Prostate gland (tissue), 2 donors: ENCODE results near the gene ZNF638. TPM values are rescaled to one million over a fixed set of nuclear protein-coding genes. Genes with fewer than 3 reads are reported as not detected.

Source experiments
- DNase-seq: peaks from one replicate; pipeline ENCODE4 v3.0.0-alpha.2; 2019; ENCODE audit warnings: low spot score
- H3K27ac ChIP-seq, 2 donors: fragments of 200-600 bp; sonication (generic); 2 replicates each; pipeline ENCODE4 v1.5.1; 2017 to 2019
- H3K27me3 ChIP-seq: fragments of 200-600 bp; sonication (generic); replicated peaks from 2 replicates; pipeline ENCODE4 v1.5.1; 2019; ENCODE audit not compliant: insufficient read depth
- H3K36me3 ChIP-seq, 2 donors: fragments of 200-600 bp; sonication (generic); 1 replicate in 1 of 2; 2 replicates in 1 of 2; pipeline versions ENCODE4 v1.5.1 to v1.8.1; 2017 to 2019
- H3K4me1 ChIP-seq: fragments of 200-600 bp; sonication (generic); replicated peaks from 2 replicates; pipeline ENCODE4 v1.5.1; 2019
- H3K4me3 ChIP-seq, 2 donors: fragments of 200-600 bp; sonication (generic); 2 replicates each; pipeline ENCODE4 v1.5.1; 2017 to 2019
- H3K9me3 ChIP-seq: fragments of 200-600 bp; sonication (generic); 2 replicates; pipeline ENCODE4 v1.5.1; 2017
- CTCF ChIP-seq, 4 experiments: fragments of 200-600 bp in 2 of 4; fragments of 450-650 bp in 2 of 4; sonication (generic) in 2 of 4; IDR thresholded peaks; 1 replicate in 3 of 4; 2 replicates in 1 of 4; pipeline ENCODE4 v1.5.1; 2016 to 2019; ENCODE audit warnings: antibody characterized with exemption in 4 of 4, mild to moderate bottlenecking in 2 of 4, moderate library complexity in 2 of 4
- POLR2A ChIP-seq: fragments of 450-650 bp; IDR thresholded peaks from one replicate; pipeline ENCODE4 v1.6.1; 2016; ENCODE audit warnings: antibody characterized with exemption, mild to moderate bottlenecking
- POLR2AphosphoS5 ChIP-seq: sonication (generic); formaldehyde crosslinking; IDR thresholded peaks from one replicate; pipeline ENCODE4 v1.6.1; 2017; ENCODE audit warnings: antibody characterized with exemption
- WGBS: methylation state at CpG from one replicate; pipeline ENCODE4 v1.1.5; 2018; 5-methylcytosine and 5-hydroxymethylcytosine counted together
- intact Hi-C: fragments of 100-400 bp; cut with DNase I; formaldehyde crosslinking; loops from one replicate; pipeline ENCODE4 v1.14.2; 2022
- total RNA-seq, 2 donors: library from RNA; depleted of rRNA; stranded (reverse); fragments of >200 nt; gene quantifications; one replicate each; pipeline ENCODE4 v1.1.0, GENCODE V29; 2016

The ZNF638 gene
- total RNA-seq, 2 donors from 2014 or later = 137 to 164 TPM

DNA sequence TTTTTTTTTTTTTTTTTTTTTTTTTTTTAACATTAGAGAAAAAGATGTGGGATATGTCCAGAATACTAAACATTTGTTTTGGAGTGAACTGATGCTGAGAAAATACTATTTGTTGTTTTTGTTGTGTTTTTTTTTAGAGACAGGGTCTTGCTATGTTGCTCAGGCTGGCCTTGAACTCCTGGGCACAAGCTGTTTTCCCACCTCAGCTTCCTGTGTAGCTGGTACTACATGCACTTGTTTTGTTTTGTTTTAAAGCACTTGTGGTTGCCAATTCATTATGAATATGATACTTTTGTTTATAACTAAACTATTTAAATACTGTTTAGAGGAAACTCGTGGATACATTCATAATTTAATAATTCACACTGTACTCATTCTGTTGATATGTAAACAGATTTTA, 88.4 kb downstream of the ZNF638 start:
- intact Hi-C loops = no loop called here
- WGBS = 44% methylated on average over 1 of the region's 1 CpG

GRCh38 chr2:71422786-71423185, 91.2 kb downstream of the ZNF638 start:
- WGBS = 80% methylated on average over 2 of the region's 2 CpGs
- H3K4me1 ChIP-seq = no peaks in the 10 kb centered on the region
- TF ChIP-seq CTCF (IDR thresholded peaks at IDR 0.05) = no peak
- TF ChIP-seq POLR2A = no peak
- no peak for TF ChIP-seq POLR2AphosphoS5
- intact Hi-C loops = no loop called here
- no peaks in the 10 kb centered on the region for H3K27me3 ChIP-seq
- DNase-seq = no peak
- H3K4me3 ChIP-seq = no peak overlapping the region
- no peaks in the 10 kb centered on the region for H3K9me3 ChIP-seq
- no peaks in the 10 kb centered on the region for H3K36me3 ChIP-seq
- H3K27ac ChIP-seq = no peak overlapping the region

More for the DNA sequence above, 88.4 kb downstream of the ZNF638 start:
- no peak for TF ChIP-seq POLR2AphosphoS5
- no peak for TF ChIP-seq CTCF (IDR thresholded peaks at IDR 0.05)
- TF ChIP-seq POLR2A = no peak
- DNase-seq = no peak
- Histone ChIP-seq H3K4me3 (no peak overlapping the region), H3K36me3 (no peaks in the 10 kb centered on the region), H3K27me3 (no peaks in the 10 kb centered on the region), H3K27ac (no peak overlapping the region), H3K9me3 (no peaks in the 10 kb centered on the region), H3K4me1 (no peaks in the 10 kb centered on the region)

DNA sequence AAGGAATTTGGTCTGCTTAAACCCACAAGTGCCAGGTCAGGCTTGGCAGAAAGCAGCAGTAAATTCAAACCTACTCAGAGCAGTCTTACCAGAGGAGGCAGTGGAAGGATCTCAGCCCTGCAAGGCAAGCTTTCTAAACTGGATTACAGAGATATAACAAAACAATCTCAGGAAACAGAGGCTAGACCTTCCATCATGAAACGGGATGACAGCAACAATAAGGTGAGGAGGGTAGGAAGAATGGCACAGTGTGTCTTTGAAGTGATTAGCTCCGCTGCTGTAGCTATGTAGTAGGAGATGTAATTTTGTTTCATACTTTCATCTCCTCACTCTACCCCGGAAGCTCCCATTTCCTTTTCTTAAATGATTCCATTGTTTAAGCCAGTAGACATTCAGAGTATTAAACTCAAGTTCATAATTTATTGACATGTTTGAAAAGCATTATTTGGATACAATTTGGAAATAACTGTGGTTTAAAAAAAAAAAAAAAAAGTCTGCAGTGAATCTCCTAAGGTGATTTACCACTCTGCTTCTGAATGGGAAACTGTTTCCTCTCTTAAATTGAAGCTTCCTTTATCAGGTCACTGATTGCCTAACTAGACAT, 92.3 kb downstream of the ZNF638 start:
- H3K4me3 ChIP-seq = no peak overlapping the region
- TF ChIP-seq POLR2A (no peak), POLR2AphosphoS5 (peak; percentile 16), CTCF (IDR thresholded peaks at IDR 0.05) (no peak)
- no peak for DNase-seq
- WGBS = 51% methylated on average over 3 of the region's 3 CpGs
- H3K36me3 ChIP-seq = no peaks in the 10 kb centered on the region
- H3K27ac ChIP-seq = no peak overlapping the region
- no peaks in the 10 kb centered on the region for H3K4me1 ChIP-seq
- H3K9me3 ChIP-seq = no peaks in the 10 kb centered on the region
- intact Hi-C loops = no loop called here
- H3K27me3 ChIP-seq = no peaks in the 10 kb centered on the region

- Histone ChIP-seq H3K4me1 (no peaks in the 10 kb centered on the region), H3K27me3 (no peaks in the 10 kb centered on the region)
These were observed 95.1 kb downstream of the ZNF638 start for GRCh38 chr2:71426721-71427120.

More at GRCh38 chr2:71426721-71427120, 95.1 kb downstream of the ZNF638 start:
- intact Hi-C loops = no loop called here
- Histone ChIP-seq H3K4me3 (no peak overlapping the region), H3K9me3 (no peaks in the 10 kb centered on the region), H3K27ac (no peak overlapping the region), H3K36me3 (no peaks in the 10 kb centered on the region)
- DNase-seq = no peak
- 88% methylated on average over 2 of the region's 2 CpGs for WGBS
- TF ChIP-seq POLR2AphosphoS5 (no peak), CTCF (IDR thresholded peaks at IDR 0.05) (no peak), POLR2A (no peak)
